ENCODE data around the gene R3HDM2. TPM values are rescaled to one million over a fixed set of nuclear protein-coding genes. Genes with fewer than 3 reads are reported as not detected.

R3HDM2 gene
- total RNA-seq, 1 donor from 2014 or later, result 89.6 TPM

DNA sequence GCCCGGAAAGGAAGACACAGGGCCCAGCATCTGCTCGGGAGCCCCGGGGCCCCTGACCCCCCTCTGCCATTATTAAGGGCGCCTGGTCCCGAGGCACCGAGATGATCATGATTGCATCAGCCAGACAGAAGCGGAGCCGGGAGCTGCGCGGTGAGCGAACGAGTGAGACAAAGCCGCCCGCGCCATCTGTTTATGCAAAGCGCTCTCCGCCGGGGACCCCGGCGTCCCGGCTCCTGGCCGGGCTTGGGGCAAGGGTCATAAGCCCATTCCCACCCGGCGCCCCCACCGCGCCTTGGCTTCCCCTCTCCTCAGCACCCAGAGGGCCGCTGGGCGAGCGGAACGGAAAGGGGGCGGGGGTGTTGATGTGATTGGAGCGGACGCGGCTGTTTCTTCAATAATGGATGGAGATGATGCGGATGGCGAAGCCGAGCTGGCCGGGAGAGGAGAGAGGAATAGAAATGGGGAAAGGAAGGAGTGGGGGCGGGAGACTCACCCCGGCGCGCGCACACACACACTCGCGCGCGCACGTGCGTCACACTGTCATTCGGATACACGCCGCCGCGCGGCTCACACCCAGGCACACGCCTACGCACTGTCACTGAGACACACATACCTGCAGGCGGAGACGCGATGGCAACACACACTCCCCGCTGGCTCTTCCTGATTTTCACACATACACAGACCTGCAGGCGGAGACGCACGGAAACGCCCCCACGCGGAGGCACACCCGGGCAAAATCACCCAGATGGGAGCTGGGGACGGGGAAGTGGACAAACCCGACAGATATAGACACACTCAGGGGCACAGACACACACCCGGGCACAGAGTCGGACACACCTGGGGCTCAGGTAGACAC lies 190.5 kb downstream of the R3HDM2 start:
- ATAC-seq (peak; percentile 4), DNase-seq (ENCODE audit: low spot score) (no peak)
- intact Hi-C loops (cut with DNase I), result no loop called here

- ATAC-seq (no peak), DNase-seq (ENCODE audit: low spot score) (no peak)
- intact Hi-C loops (cut with DNase I), result no loop called here
Measured at GRCh38 chr12:57239587-57240065, 191.2 kb downstream of the R3HDM2 start.

DNA sequence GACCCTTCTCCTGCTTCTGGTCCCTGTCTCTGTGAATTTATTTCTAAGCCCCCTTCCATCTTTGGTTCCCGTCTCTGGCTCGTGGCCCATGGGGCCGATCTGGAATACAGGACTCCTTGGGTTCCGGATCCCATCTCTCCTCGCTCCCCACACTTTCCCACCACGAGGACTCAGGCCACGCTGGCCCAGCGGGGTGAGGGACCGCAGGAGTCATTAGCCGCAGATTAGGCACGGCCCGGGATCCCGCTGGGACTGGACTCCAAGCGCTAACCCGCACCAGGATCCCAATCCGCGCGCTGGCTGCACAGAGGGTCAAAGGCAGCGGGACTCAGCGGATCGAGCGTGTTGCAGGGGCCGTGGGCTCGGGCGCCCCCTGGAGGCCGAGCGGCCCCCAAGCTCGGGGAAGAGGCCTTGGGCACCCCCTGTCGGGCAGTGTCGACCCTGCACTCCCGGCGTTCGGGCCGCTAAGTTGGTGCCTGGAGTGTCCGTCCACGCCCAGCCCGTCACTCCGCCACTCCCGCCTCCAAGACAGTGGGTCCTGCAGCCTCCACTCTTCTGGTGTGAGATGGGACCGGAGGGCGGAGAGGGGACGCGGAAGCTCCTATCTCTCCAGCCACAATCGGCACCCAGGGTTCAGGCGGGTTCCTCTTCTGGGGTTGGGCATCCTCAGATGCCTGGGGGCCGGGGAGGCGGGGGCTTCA lies 191.8 kb downstream of the R3HDM2 start:
- DNase-seq (ENCODE audit: low spot score) (peak; percentile 92), ATAC-seq (peak; percentile 83)
- intact Hi-C loops (cut with DNase I), result no loop called here

DNA sequence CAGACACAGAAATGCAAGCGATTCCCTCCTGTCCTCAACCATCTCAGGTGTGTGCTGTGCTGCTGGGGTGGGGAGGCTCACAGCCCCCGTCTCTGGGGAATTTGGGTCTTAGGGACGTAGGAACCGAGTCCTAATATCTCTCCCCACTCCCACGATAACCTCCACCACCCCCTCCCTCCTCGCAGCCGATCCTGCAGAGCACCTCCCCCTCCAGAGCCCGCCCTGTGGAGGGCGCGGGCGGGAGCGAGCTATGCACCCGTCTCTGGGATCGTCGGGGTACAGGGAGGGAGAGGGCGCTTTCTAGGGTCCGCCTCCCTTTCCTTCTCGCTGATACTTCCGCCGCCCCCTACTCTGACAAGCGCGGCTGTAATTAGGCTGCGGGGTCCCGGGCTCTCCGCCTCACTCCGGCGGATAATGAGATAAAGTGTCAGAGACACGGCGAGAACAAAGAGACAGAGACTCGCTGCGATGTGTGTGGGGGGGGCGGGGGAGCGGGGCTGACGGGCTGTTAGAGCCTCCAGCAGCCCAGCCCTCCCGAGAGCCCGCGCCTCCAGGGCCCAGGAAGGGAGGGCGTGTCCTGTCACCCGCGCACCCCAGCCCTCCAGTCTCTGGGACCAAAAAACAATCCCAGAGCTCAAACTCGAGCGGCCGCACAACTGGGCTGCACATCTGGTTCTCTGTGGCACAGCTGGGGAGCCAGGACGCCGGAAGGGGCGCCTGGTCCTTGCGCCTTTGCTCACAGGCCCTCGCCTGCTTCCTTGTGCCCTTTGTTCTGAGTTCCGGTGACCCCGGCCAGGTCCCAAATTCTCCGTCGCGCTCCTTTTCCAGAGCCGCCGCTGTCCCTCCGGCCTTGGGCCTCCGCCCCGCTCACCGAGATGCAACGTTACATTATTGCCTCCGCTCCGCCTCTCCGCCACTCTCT lies 192.7 kb downstream of the R3HDM2 start:
- DNase-seq (ENCODE audit: low spot score), result no peak
- peak; percentile 0 for ATAC-seq

GRCh38 chr12:57237596-57237931 lies 193.3 kb downstream of the R3HDM2 start:
- no peak for DNase-seq (ENCODE audit: low spot score)
- ATAC-seq, result no peak
- intact Hi-C loops (cut with DNase I), result no loop called here

More for the DNA sequence above, 192.7 kb downstream of the R3HDM2 start:
- intact Hi-C loops (cut with DNase I), result no loop called here

DNA sequence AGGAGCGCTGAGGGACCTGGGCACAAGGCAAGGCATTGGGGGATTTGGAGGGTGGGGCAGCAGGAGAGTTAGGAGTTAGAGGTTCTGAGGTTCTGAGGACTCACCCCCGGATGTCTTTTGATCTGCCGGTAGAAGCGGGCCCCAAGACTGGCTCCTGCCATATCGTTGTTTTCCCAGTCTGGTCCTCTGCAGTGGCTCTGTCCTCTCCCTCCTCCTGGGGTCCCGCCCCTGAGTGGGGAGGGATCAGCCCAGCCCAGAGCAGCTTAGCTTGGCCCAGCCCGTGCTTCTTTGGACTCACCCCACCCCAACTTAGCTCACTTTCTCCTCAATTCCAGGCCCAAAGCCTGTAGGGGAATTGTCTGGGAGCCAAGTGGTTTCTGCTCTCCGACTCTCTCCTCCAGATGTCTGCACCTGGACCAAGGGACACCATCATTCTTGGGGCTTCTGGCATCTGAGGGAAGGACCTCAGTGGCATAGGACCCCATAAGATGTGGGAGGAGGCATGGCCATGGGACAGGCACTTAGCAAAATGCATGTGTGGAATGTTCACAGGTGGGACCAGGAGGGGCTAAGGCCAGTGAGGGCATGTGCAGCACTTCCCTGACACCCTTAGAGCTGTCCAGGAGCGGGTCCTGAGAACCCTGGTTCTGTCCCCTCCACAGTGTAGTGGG lies 193.8 kb downstream of the R3HDM2 start:
- intact Hi-C loops (cut with DNase I), result no loop called here
- ATAC-seq (no peak), DNase-seq (ENCODE audit: low spot score) (no peak)

- DNase-seq (ENCODE audit: low spot score) (no peak), ATAC-seq (no peak)
- intact Hi-C loops (cut with DNase I), result no loop called here
Measured at GRCh38 chr12:57236201-57236924, 194.5 kb downstream of the R3HDM2 start.

- DNase-seq (ENCODE audit: low spot score) (no peak), ATAC-seq (no peak)
- intact Hi-C loops (cut with DNase I), result no loop called here
Measured at GRCh38 chr12:57235728-57236131, 195.1 kb downstream of the R3HDM2 start.

DNA sequence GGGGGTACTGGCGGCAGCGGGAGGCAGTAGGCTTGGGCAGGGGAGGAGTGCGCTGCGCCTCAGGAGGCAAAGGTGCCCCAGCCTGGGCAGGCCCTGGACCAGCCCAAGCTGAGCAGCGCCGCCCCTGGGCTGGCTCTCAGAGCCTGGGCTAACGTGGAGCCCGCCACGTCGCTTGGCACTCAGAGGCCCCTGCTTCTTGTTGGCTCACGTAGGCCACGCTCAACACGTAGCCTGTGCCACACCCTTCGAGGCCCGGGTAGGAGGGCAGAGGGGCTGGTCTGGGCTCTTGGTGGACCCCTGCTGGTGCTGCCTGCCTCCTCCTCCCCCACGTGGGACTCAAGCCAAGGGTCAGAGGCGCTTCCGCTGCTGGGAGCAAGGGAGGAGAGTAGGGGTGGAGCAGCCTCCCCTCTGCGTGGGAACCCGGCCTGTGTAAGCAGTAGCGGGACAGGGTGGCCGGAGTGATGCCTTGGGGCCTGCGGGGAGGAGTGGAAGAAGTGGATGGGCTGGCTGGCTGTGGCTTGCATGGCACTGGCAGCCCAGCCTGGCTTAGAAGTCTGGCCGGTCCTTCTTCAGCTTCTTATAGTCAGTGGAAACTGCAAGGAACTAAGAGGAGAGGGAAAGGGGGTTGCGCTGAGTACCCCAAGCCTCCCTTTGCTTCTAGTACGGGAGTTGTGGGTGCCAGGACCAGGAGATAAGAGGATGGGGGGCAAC lies 195.7 kb downstream of the R3HDM2 start:
- DNase-seq (ENCODE audit: low spot score) (peak; percentile 79), ATAC-seq (peak; percentile 42)
- intact Hi-C loops (cut with DNase I), result no loop called here

- intact Hi-C loops (cut with DNase I), result no loop called here
- DNase-seq (ENCODE audit: low spot score) (no peak), ATAC-seq (no peak)
Measured at GRCh38 chr12:57234571-57235016, 196.2 kb downstream of the R3HDM2 start.

DNA sequence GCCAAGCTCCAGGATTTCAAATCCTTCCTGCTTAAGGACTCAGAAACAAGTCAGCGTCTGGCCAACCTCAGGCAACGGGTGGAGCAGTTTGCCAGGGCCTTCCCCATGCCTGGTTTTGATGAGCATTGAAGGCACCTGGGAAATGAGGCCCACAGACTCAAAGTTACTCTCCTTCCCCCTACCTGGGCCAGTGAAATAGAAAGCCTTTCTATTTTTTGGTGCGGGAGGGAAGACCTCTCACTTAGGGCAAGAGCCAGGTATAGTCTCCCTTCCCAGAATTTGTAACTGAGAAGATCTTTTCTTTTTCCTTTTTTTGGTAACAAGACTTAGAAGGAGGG lies 196.6 kb downstream of the R3HDM2 start:
- intact Hi-C loops (cut with DNase I), result no loop called here
- DNase-seq (ENCODE audit: low spot score) (no peak), ATAC-seq (no peak)

DNA sequence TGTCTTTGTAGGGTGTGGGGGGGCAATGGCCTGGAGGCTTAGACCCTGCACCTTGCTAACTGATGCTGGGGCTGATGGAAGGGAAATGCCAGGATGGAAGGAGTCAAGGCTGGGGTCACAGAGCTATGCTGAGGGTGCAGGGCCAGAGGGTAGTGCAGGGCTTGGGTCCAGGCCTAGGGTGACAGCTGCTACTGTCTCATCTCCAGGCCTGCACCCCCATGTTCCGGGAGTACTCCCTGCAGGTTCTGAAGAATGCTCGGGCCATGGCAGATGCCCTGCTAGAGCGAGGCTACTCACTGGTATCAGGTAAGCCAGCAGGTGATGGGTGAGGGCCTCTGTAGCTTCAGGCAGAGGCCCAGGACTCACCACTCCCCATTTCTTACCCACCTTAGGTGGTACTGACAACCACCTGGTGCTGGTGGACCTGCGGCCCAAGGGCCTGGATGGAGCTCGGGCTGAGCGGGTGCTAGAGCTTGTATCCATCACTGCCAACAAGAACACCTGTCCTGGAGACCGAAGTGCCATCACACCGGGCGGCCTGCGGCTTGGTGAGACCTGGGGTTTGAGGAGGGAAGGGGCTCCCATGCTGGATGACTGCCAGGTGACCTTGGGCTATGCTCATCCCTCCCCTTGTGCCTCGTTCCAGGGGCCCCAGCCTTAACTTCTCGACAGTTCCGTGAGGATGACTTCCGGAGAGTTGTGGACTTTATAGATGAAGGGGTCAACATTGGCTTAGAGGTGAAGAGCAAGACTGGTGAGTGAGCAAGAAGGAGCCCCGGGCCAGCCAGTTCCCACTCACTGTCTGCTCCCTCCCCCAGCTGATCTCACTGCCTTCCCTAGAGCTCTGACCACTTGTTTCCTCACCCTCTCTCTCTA lies 197.2 kb downstream of the R3HDM2 start:
- intact Hi-C loops (cut with DNase I), result no loop called here
- ATAC-seq, result peak; percentile 14
- DNase-seq (ENCODE audit: low spot score), result peak; percentile 63

- ATAC-seq (no peak), DNase-seq (ENCODE audit: low spot score) (no peak)
- intact Hi-C loops (cut with DNase I), result no loop called here
Measured at GRCh38 chr12:57232156-57232756, 198.6 kb downstream of the R3HDM2 start.

DNA sequence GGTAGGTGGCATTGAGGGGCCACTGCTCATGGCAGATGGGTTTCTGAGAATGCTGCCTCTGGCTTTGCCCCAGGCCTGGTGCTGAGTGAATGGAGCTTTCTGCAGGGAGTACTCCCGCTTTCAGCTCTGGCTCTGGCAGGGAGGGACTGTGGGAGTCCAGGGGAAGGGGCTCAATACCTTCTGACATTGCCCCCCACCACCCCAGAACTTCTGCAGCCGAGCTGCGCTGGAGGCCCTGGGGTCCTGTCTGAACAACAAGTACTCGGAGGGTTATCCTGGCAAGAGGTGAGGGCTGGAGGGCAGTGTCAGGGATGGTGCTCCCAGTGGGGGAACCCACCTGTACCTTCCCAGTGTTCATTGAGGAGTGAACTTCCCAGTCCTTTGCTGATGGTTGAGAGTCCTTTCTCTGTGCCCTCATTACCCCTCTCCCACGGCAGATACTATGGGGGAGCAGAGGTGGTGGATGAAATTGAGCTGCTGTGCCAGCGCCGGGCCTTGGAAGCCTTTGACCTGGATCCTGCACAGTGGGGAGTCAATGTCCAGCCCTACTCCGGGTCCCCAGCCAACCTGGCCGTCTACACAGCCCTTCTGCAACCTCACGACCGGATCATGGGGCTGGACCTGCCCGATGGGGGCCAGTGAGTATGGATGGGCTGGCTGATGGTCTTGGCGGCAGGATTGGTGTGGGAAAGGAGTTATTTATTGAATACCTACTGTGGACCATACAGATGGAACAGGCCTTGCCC lies 199.4 kb downstream of the R3HDM2 start:
- no peak for ATAC-seq
- DNase-seq (ENCODE audit: low spot score), result no peak
- intact Hi-C loops (cut with DNase I), result no loop called here

DNA sequence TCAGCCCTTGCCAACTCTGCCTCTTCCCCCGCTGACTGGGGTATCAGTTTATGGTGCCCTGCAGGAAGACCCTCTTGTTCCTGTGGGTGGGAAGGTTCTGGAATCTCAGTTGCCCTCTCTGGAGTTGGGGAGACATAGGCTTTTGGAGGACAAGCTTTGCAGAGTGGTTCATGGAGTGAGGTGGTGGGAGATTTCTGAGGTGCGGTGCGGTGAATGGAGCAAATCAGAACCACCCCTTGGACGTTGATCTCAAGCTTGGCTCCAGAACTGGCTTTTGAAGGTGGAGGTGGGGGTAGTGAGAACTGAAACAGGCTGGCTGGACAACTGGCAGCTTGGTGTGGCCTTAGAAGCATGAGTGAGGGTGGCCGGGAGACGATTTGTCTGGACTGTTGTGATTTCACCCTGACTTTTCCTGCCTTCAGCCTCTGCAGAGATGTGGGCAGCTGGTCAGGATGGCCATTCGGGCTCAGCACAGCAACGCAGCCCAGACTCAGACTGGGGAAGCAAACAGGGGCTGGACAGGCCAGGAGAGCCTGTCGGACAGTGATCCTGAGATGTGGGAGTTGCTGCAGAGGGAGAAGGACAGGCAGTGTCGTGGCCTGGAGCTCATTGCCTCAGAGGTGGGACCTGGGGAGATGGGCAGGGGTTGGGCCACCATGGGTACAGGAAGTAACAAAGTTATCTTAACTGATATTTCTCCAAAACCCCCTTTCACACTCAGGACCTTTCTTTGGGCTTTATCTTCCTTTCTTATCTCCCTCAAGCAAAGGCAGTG lies 200.3 kb downstream of the R3HDM2 start:
- intact Hi-C loops (cut with DNase I), result no loop called here
- no peak for DNase-seq (ENCODE audit: low spot score)
- no peak for ATAC-seq
